Measurements from ENCODE around the gene SRCIN1. TPM values are rescaled to one million over a fixed set of nuclear protein-coding genes. Genes with fewer than 3 reads are reported as not detected.
"Not testable (repeated sequence)": the region's sequence is repeated elsewhere in the genome, so short reads cannot be mapped to it uniquely, and the experiment has no call there.

Gene SRCIN1
- total RNA-seq, 1 experiment from 2014 or later: 2.3 TPM

DNA sequence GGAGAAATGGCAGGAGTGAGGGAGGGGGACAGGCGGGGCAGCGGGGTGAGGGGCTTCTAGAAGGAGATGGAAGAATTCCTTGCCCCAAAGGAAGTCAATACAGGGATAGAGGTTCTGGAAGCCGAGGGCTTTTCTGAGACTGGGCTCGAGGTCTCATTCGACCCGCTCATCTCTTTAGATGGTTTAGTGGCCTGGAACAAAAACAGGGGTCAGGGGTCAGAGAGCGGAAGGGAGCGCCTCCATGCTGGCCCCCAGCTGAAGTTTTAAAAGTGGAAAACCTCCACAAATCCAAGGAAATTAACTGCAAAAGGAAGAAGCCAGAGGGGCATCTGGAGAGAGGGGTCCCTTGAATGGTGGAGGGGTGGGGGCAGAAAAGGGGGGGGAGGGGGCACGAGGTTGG, 72.5 kb downstream of the SRCIN1 start:
- Histone ChIP-seq H3K4me3 (ENCODE audit: insufficient read depth, low read depth, low read length) (no peak overlapping the region), H3K36me3 (replicated peaks; ENCODE audit: control insufficient read depth, insufficient read depth, low read length) (no peaks in the 10 kb centered on the region), H3K27me3 (ENCODE audit: control insufficient read depth, insufficient read depth, low read length) (no peaks in the 10 kb centered on the region)
- DNase-seq: no peak

DNA sequence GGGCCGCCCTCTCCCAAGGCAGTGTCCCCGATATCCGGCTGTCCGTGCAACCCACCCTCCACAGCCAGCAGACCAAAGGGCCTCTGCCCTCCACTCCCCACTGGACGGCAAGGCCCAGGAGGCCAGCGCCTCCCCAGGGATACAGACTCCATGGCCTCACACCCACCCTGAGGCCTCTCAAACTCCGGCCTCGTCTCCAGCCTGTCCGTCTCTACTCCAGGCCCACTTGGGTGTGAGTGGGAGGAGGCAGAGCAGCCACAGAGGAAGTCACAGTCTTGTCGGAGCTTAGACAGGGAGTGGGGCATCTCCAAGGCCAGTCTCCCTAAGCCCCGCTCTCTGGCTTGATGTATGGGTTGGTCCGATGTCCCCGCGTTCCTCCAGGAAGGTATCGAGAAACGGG, 73.3 kb downstream of the SRCIN1 start:
- H3K36me3 ChIP-seq (replicated peaks; ENCODE audit: control insufficient read depth, insufficient read depth, low read length): no peaks in the 10 kb centered on the region
- DNase-seq: no peak
- H3K27me3 ChIP-seq (ENCODE audit: control insufficient read depth, insufficient read depth, low read length): no peaks in the 10 kb centered on the region
- no peak overlapping the region for H3K4me3 ChIP-seq (ENCODE audit: insufficient read depth, low read depth, low read length)

- H3K4me3 ChIP-seq (ENCODE audit: insufficient read depth, low read depth, low read length); H3K36me3 ChIP-seq (replicated peaks; ENCODE audit: control insufficient read depth, insufficient read depth, low read length); H3K27me3 ChIP-seq (ENCODE audit: control insufficient read depth, insufficient read depth, low read length); DNase-seq: not testable (repeated sequence)
These were observed 74.0 kb downstream of the SRCIN1 start for GRCh38 chr17:38531761-38532160.

GRCh38 chr17:38530856-38531255, 74.9 kb downstream of the SRCIN1 start:
- not testable (repeated sequence) for DNase-seq; H3K36me3 ChIP-seq (replicated peaks; ENCODE audit: control insufficient read depth, insufficient read depth, low read length); H3K4me3 ChIP-seq (ENCODE audit: insufficient read depth, low read depth, low read length); H3K27me3 ChIP-seq (ENCODE audit: control insufficient read depth, insufficient read depth, low read length)

DNA sequence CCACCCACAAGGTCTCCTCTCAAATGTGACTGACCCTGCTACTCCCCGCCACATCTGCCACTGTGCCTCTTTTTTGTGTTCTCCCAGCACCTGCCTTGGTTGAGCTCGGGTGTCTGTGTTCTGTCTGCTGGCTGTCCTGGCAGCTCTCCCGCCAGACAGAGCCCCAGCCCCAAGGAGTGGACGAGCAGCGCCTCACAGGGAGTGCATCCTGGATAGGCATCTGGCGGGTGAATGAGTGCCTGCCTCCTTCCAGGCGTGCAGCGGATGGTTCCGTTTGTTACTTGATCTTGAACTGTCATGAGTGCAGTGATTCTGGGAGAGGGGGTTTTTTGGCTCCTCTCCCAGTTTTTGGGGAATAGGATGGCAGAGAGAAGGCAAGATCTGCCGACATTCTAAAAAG, 77.6 kb downstream of the SRCIN1 start:
- not testable (repeated sequence) for H3K4me3 ChIP-seq (ENCODE audit: insufficient read depth, low read depth, low read length); DNase-seq; H3K36me3 ChIP-seq (replicated peaks; ENCODE audit: control insufficient read depth, insufficient read depth, low read length); H3K27me3 ChIP-seq (ENCODE audit: control insufficient read depth, insufficient read depth, low read length)

GRCh38 chr17:38526526-38526925, 79.2 kb downstream of the SRCIN1 start:
- H3K36me3 ChIP-seq (replicated peaks; ENCODE audit: control insufficient read depth, insufficient read depth, low read length); H3K4me3 ChIP-seq (ENCODE audit: insufficient read depth, low read depth, low read length); H3K27me3 ChIP-seq (ENCODE audit: control insufficient read depth, insufficient read depth, low read length); DNase-seq: not testable (repeated sequence)

- H3K36me3 ChIP-seq (replicated peaks; ENCODE audit: control insufficient read depth, insufficient read depth, low read length): no peaks in the 10 kb centered on the region
- peaks cover 22% of the 10 kb centered on the region; the same call in 1 of the 2 replicates for H3K27me3 ChIP-seq (ENCODE audit: control insufficient read depth, insufficient read depth, low read length)
- H3K4me3 ChIP-seq (ENCODE audit: insufficient read depth, low read depth, low read length): no peak overlapping the region
- DNase-seq: peak; percentile 52
These were observed 93.2 kb downstream of the SRCIN1 start for GRCh38 chr17:38512473-38513058.

- peak overlapping the region; percentile 38 for H3K4me3 ChIP-seq (ENCODE audit: insufficient read depth, low read depth, low read length)
These were observed 94.3 kb downstream of the SRCIN1 start for GRCh38 chr17:38511150-38512108.

DNA sequence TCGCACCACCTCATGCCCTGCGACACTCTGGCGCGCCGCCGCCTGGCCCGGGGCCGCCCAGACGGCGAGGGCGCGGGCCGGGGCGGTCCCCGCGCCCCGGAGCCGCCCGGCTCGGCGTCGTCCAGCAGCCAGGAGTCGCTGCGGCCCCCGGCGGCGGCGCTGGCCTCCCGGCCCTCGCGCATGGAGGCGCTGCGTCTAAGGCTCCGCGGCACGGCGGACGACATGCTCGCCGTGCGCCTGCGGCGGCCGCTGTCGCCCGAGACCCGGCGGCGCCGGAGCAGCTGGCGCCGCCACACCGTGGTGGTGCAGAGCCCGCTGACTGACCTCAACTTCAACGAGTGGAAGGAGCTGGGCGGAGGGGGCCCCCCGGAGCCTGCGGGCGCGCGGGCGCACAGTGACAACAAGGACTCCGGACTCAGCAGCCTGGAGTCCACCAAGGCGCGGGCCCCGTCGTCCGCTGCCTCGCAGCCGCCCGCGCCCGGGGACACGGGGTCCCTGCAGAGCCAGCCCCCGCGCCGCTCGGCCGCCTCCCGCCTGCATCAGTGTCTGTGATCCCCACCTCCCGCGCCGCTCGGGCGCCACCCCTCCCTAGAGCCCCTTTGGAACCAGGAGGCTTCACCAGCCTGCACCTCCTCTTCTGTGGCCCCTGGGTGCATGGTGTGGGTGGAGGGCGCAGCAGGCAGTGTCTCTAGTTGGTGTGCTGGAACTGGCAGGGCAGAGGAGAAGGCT, 95.2 kb downstream of the SRCIN1 start:
- DNase-seq: peak; percentile 94
- Histone ChIP-seq H3K4me3 (ENCODE audit: insufficient read depth, low read depth, low read length) (peak overlapping the region; percentile 38), H3K36me3 (replicated peaks; ENCODE audit: control insufficient read depth, insufficient read depth, low read length) (peaks cover 10% of the 10 kb centered on the region), H3K27me3 (ENCODE audit: control insufficient read depth, insufficient read depth, low read length) (peaks cover 22% of the 10 kb centered on the region; the same call in 1 of the 2 replicates)

More at GRCh38 chr17:38511150-38512108, 94.3 kb downstream of the SRCIN1 start:
- DNase-seq: peak; percentile 67
- Histone ChIP-seq H3K27me3 (ENCODE audit: control insufficient read depth, insufficient read depth, low read length) (peaks cover 22% of the 10 kb centered on the region; the same call in 1 of the 2 replicates), H3K36me3 (replicated peaks; ENCODE audit: control insufficient read depth, insufficient read depth, low read length) (peaks cover 4% of the 10 kb centered on the region)

DNA sequence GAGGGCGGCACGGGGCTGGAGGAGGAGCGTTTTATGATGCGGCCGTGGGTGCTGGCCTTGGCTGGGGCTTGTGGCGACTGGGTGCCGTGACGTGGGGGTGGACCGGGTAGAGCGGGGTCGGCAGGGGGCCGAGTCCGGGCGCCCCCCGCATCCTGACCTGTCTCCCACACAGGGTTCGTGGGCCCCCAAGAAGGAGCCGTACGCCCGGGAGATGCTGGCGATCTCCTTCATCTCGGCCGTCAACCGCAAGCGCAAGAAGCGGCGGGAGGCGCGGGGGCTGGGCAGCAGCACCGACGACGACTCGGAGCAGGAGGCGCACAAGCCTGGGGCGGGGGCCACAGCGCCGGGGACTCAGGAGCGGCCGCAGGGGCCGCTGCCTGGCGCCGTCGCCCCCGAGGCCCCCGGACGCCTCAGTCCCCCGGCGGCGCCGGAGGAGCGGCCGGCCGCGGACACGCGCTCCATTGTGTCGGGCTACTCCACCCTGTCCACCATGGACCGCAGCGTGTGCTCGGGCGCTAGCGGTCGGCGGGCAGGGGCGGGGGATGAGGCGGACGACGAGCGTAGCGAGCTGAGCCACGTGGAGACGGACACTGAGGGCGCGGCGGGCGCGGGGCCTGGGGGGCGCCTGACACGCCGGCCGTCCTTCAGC, 95.9 kb downstream of the SRCIN1 start:
- Histone ChIP-seq H3K27me3 (ENCODE audit: control insufficient read depth, insufficient read depth, low read length) (peaks cover 22% of the 10 kb centered on the region; the same call in 1 of the 2 replicates), H3K36me3 (replicated peaks; ENCODE audit: control insufficient read depth, insufficient read depth, low read length) (peaks cover 10% of the 10 kb centered on the region), H3K4me3 (ENCODE audit: insufficient read depth, low read depth, low read length) (peak overlapping the region; percentile 37)
- DNase-seq: peak; percentile 87

- peak; percentile 98 for DNase-seq
- Histone ChIP-seq H3K36me3 (replicated peaks; ENCODE audit: control insufficient read depth, insufficient read depth, low read length) (peaks cover 15% of the 10 kb centered on the region), H3K27me3 (ENCODE audit: control insufficient read depth, insufficient read depth, low read length) (peaks cover 22% of the 10 kb centered on the region; the same call in 1 of the 2 replicates), H3K4me3 (ENCODE audit: insufficient read depth, low read depth, low read length) (peak overlapping the region; percentile 37)
These were observed 96.6 kb downstream of the SRCIN1 start for GRCh38 chr17:38508954-38509771.

DNA sequence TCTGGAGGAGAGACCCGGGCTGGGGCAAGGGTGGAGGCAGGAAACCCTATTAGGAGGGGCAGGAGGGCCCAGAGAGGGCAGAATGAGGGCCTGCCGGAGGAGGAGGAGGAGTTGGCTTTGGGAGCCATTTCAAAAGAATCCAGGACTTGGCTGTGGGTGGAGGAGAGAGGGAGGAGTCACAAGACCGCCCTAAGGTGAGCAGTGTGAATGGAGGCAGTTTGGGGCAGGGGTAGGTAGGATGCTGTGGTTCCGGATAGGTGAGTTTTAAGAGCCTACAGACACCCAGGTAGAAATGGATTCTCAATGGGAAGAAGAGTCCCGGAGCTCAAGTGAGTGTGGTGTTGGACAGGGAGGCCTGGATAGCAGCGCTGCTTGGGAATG, 97.2 kb downstream of the SRCIN1 start:
- H3K27me3 ChIP-seq (ENCODE audit: control insufficient read depth, insufficient read depth, low read length): peaks cover 22% of the 10 kb centered on the region; the same call in 1 of the 2 replicates
- H3K36me3 ChIP-seq (replicated peaks; ENCODE audit: control insufficient read depth, insufficient read depth, low read length): peaks cover 15% of the 10 kb centered on the region
- no peak overlapping the region for H3K4me3 ChIP-seq (ENCODE audit: insufficient read depth, low read depth, low read length)
- peak; percentile 65 for DNase-seq

- Histone ChIP-seq H3K4me3 (ENCODE audit: insufficient read depth, low read depth, low read length) (no peak overlapping the region), H3K36me3 (replicated peaks; ENCODE audit: control insufficient read depth, insufficient read depth, low read length) (peaks cover 15% of the 10 kb centered on the region), H3K27me3 (ENCODE audit: control insufficient read depth, insufficient read depth, low read length) (peaks cover 22% of the 10 kb centered on the region; the same call in 1 of the 2 replicates)
- DNase-seq: peak; percentile 25
These were observed 97.7 kb downstream of the SRCIN1 start for GRCh38 chr17:38507921-38508569.

Data from H7 (cell line).